H9 (cell line): ENCODE data around the gene FMNL3. TPM values are rescaled to one million over a fixed set of nuclear protein-coding genes. Genes with fewer than 3 reads are reported as not detected.

Experiments
- DNase-seq: peaks from one replicate; pipeline ENCODE4 v3.0.0-alpha.2; 2017
- H2AFZ ChIP-seq: one replicate; pipeline ENCODE4 v1.6.1; 2013; ENCODE audit warnings: mild to moderate bottlenecking, low read length, control low read depth, moderate library complexity
- H2AK5ac ChIP-seq: 2 replicates; pipeline ENCODE4 v1.6.1; 2013; ENCODE audit warnings: low read length, control low read depth, mixed read lengths; ENCODE audit not compliant: insufficient read length
- H2BK120ac ChIP-seq: one replicate; pipeline ENCODE4 v1.6.1; 2013; ENCODE audit warnings: low read depth, mild to moderate bottlenecking, low read length, control low read depth, inconsistent platforms; ENCODE audit not compliant: poor library complexity, severe bottlenecking
- H2BK12ac ChIP-seq: 2 replicates; pipeline ENCODE4 v1.6.1; 2013; ENCODE audit warnings: low read length, control low read depth, mixed read lengths, low read depth; ENCODE audit not compliant: insufficient read length
- H2BK15ac ChIP-seq: 2 replicates; pipeline ENCODE4 v1.6.1; 2013; ENCODE audit warnings: low read depth, low read length, control low read depth
- H2BK20ac ChIP-seq: one replicate; pipeline ENCODE4 v1.6.1; 2013; ENCODE audit warnings: low read depth, mild to moderate bottlenecking, low read length, control low read depth, inconsistent platforms; ENCODE audit not compliant: poor library complexity, severe bottlenecking
- H2BK5ac ChIP-seq: 2 replicates; pipeline ENCODE4 v1.6.1; 2013; ENCODE audit warnings: low read length, control low read depth, mixed read lengths; ENCODE audit not compliant: insufficient read length
- H3K14ac ChIP-seq: 2 replicates; pipeline ENCODE4 v1.6.1; 2013; ENCODE audit warnings: low read length, control low read depth; ENCODE audit not compliant: insufficient read depth
- H3K18ac ChIP-seq: 2 replicates; pipeline ENCODE4 v1.6.1; 2013; ENCODE audit warnings: low read depth, mild to moderate bottlenecking, mixed read lengths, low read length, control low read depth; ENCODE audit not compliant: insufficient read length
- H3K23ac ChIP-seq: 2 replicates; pipeline ENCODE4 v1.6.1; 2013; ENCODE audit warnings: low read length, control low read depth, mixed read lengths, low read depth; ENCODE audit not compliant: insufficient read length
- H3K23me2 ChIP-seq: 2 replicates; pipeline ENCODE4 v1.6.1; 2013; ENCODE audit warnings: low read depth, mild to moderate bottlenecking, mixed read lengths, low read length, control low read depth; ENCODE audit not compliant: insufficient read length, poor library complexity, severe bottlenecking
- H3K27ac ChIP-seq: 2 replicates; pipeline ENCODE4 v1.5.1; 2013; ENCODE audit warnings: low read length, control low read depth, mixed read lengths, low read depth; ENCODE audit not compliant: insufficient read length
- H3K27me3 ChIP-seq: 2 replicates; pipeline ENCODE4 v1.6.1; 2013; ENCODE audit warnings: low read length, control low read depth, inconsistent platforms; ENCODE audit not compliant: insufficient read depth
- H3K4ac ChIP-seq: 2 replicates; pipeline ENCODE4 v1.6.1; 2013; ENCODE audit warnings: low read depth, mild to moderate bottlenecking, control low read depth, inconsistent platforms, low read length, moderate library complexity
- H3K4me1 ChIP-seq: 2 replicates; pipeline ENCODE4 v1.6.1; 2013; ENCODE audit warnings: low read length, control low read depth, inconsistent platforms; ENCODE audit not compliant: insufficient read depth
- H3K4me2 ChIP-seq: 2 replicates; pipeline ENCODE4 v1.6.1; 2013; ENCODE audit warnings: low read length, control low read depth, mixed read lengths; ENCODE audit not compliant: insufficient read length, insufficient read depth
- H3K56ac ChIP-seq: 2 replicates; pipeline ENCODE4 v1.6.1; 2013; ENCODE audit warnings: low read depth, mild to moderate bottlenecking, mixed read lengths, low read length, control low read depth; ENCODE audit not compliant: insufficient read length
- H3K79me1 ChIP-seq: 2 replicates; pipeline ENCODE4 v1.6.1; 2013; ENCODE audit warnings: low read depth, mild to moderate bottlenecking, moderate library complexity, low read length, control low read depth, inconsistent platforms; ENCODE audit not compliant: insufficient read depth, poor library complexity, severe bottlenecking
- H3K79me2 ChIP-seq: 2 replicates; pipeline ENCODE4 v1.6.1; 2013; ENCODE audit warnings: low read length, control low read depth, inconsistent platforms; ENCODE audit not compliant: insufficient read depth
- H3K9ac ChIP-seq: 2 replicates; pipeline ENCODE4 v1.6.1; 2013; ENCODE audit warnings: low read length, control low read depth, mixed read lengths; ENCODE audit not compliant: insufficient read length; ENCODE audit errors: extremely low read depth
- H3K9me3 ChIP-seq: one replicate; pipeline ENCODE4 v1.6.1; 2013; ENCODE audit warnings: low read depth, low read length, inconsistent platforms; ENCODE audit not compliant: control insufficient read depth
- H3T11ph ChIP-seq: one replicate; pipeline ENCODE4 v1.6.1; 2013; ENCODE audit warnings: mild to moderate bottlenecking, low read length, control low read depth, inconsistent platforms
- H4K20me1 ChIP-seq: one replicate; pipeline ENCODE4 v1.6.1; 2013; ENCODE audit not compliant: control insufficient read depth, insufficient read length, insufficient read depth
- H4K5ac ChIP-seq: 2 replicates; pipeline ENCODE4 v1.6.1; 2013; ENCODE audit warnings: low read depth, mild to moderate bottlenecking, mixed read lengths, low read length, control low read depth; ENCODE audit not compliant: insufficient read length
- H4K8ac ChIP-seq: replicated peaks from 2 replicates; pipeline ENCODE4 v1.6.1; 2013; ENCODE audit warnings: low read length, control low read depth, mixed read lengths, low read depth; ENCODE audit not compliant: insufficient read length
- H4K91ac ChIP-seq: 2 replicates; pipeline ENCODE4 v1.6.1; 2013; ENCODE audit warnings: low read depth, mild to moderate bottlenecking, moderate library complexity, mixed read lengths, low read length, control low read depth; ENCODE audit not compliant: insufficient read length
- H3K27ac Mint-ChIP-seq, 3 experiments: 2 replicates in 2 of 3; 3 replicates in 1 of 3; pipeline ENCODE4 v1.8.0; 2020 to 2021; ENCODE audit warnings: mixed read lengths in 3 of 3, mild to moderate bottlenecking in 1 of 3, moderate library complexity in 1 of 3
- H3K27me3 Mint-ChIP-seq: 2 replicates; pipeline ENCODE4 v1.8.0; 2021; ENCODE audit warnings: low read depth, mild to moderate bottlenecking, moderate library complexity, mixed read lengths
- H3K36me3 Mint-ChIP-seq, 3 experiments: 2 replicates in 2 of 3; 3 replicates in 1 of 3; pipeline ENCODE4 v1.8.0; 2020 to 2021; ENCODE audit warnings: low read depth in 3 of 3, mixed read lengths in 3 of 3; ENCODE audit not compliant: insufficient read depth in 1 of 3
- H3K4me1 Mint-ChIP-seq, 2 experiments: 2 replicates each; pipeline ENCODE4 v1.8.0; 2020; ENCODE audit warnings: mixed read lengths in 2 of 2
- H3K4me3 Mint-ChIP-seq, 2 experiments: 2 replicates in 1 of 2; 3 replicates in 1 of 2; pipeline ENCODE4 v1.8.0; 2020 to 2021; ENCODE audit warnings: mild to moderate bottlenecking in 2 of 2, mixed read lengths in 2 of 2, moderate library complexity in 1 of 2
- H3K9me3 Mint-ChIP-seq, 2 experiments: 2 replicates in 1 of 2; 3 replicates in 1 of 2; pipeline ENCODE4 v1.8.0; 2020; ENCODE audit warnings: mild to moderate bottlenecking in 2 of 2, mixed read lengths in 2 of 2, moderate library complexity in 1 of 2
- CTCF ChIP-seq: fragments of 200-600 bp; sonication (generic); conservative IDR thresholded peaks from 3 replicates; pipeline ENCODE4 v1.8.0; 2021; ENCODE audit warnings: antibody characterized with exemption, mild to moderate bottlenecking
- WGBS: extraction: QIAGEN DNeasy Blood & Tissue Kit; methylation state at CpG from one replicate; pipeline ENCODE4 v1.1.7; 2013; ENCODE audit warnings: missing lambda C conversion rate, low lambda C conversion rate, mixed read lengths; ENCODE audit not compliant: insufficient read length; ENCODE audit errors: extremely low coverage; 5-methylcytosine and 5-hydroxymethylcytosine counted together
- total RNA-seq: library from RNA; stranded (reverse); gene quantifications from 2 replicates; pipeline ENCODE4 v1.2.1, GENCODE V29; 2021

The FMNL3 gene
- total RNA-seq, 1 experiment from 2014 or later = 22.8 TPM

- Mint-ChIP-seq H3K4me3 (no peak overlapping the region), H3K4me1 (peaks cover 18 to 22% of the 10 kb centered on the region in 2 experiments), H3K27ac (peak overlapping the region in 2 of 3 experiments; percentile 72 to 87; a peak in 4 of 7 replicates), H3K27me3 (no peaks in the 10 kb centered on the region; the same call in none of the 2 replicates), H3K9me3 (no peaks in the 10 kb centered on the region), H3K36me3 (peaks cover 11 to 32% (median 27%) of the 10 kb centered on the region in 3 experiments; a peak in 6 of 7 replicates)
- no peak overlapping the region for H3K18ac ChIP-seq
- no CpG with 5 or more reads among the region's 9 CpGs for WGBS
- H3K56ac ChIP-seq = no peak overlapping the region
- no peak overlapping the region for H4K5ac ChIP-seq
- no peaks in the 10 kb centered on the region for H4K20me1 ChIP-seq
- peaks cover 5% of the 10 kb centered on the region; the same call in 1 of the 2 replicates for H3K4me1 ChIP-seq
- H2AK5ac ChIP-seq = no peak overlapping the region
- H2AFZ ChIP-seq = no peak overlapping the region
- H3K27me3 ChIP-seq = no peaks in the 10 kb centered on the region
- no peak overlapping the region for H2BK12ac ChIP-seq
- no peak overlapping the region for H4K8ac ChIP-seq
- no peak overlapping the region for H3K14ac ChIP-seq
- no peak overlapping the region for H3K27ac ChIP-seq
- H3K23ac ChIP-seq = no peak overlapping the region
- no peak overlapping the region for H4K91ac ChIP-seq
- H3K23me2 ChIP-seq = peaks cover 3% of the 10 kb centered on the region
- H3K79me1 ChIP-seq = no peaks in the 10 kb centered on the region
- no peak overlapping the region for H3K4me2 ChIP-seq
- H3K9ac ChIP-seq = no peak overlapping the region
- H3K9me3 ChIP-seq = no peaks in the 10 kb centered on the region
- no peak overlapping the region for H2BK20ac ChIP-seq
- H3K79me2 ChIP-seq = no peaks in the 10 kb centered on the region
- TF ChIP-seq CTCF = no peak
- no peak for DNase-seq
- no peak overlapping the region for H2BK15ac ChIP-seq
- H3T11ph ChIP-seq = no peak overlapping the region
- no peak overlapping the region for H2BK5ac ChIP-seq
- no peak overlapping the region for H3K4ac ChIP-seq
- no peak overlapping the region for H2BK120ac ChIP-seq
Observed at GRCh38 chr12:49635036-49635435, 72.2 kb downstream of the FMNL3 start.
